GM12873 (cell line): Measurements from ENCODE around the gene PAGE2B.

Experiments
- CTCF ChIP-seq: IDR thresholded peaks from 2 replicates; pipeline ENCODE4 v1.5.1; 2012; ENCODE audit warnings: low read depth, mild to moderate bottlenecking, moderate library complexity, low read length, control low read depth; ENCODE audit not compliant: insufficient read depth; ENCODE audit errors: missing control alignments

PAGE2B gene

DNA sequence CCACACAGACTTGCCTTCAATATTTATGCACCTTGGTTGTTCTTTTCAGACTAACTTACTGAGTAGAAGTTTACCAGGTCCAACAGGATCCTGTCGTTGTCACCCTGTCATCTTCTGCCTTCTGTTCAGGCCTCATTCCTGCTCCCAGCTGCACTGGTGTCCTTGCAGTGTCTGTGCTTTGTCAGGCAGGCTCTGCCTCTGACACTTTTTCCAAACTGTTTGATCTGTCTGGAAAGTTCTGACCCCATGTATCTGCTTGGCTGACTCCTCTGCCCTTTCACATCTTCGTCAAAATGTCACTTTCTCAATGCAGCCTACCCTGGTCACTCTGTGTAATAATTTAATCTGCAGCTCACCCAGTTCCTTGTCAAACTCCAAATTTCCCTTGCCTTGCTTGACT is 23.9 kb downstream of the PAGE2B start:
- no peak for TF ChIP-seq CTCF

- no peak for TF ChIP-seq CTCF
These were observed 24.3 kb downstream of the PAGE2B start for GRCh38 chrX:55099162-55099561.

GRCh38 chrX:55102754-55103153 is 27.9 kb downstream of the PAGE2B start:
- TF ChIP-seq CTCF = no peak

GRCh38 chrX:55107262-55107661 is 32.4 kb downstream of the PAGE2B start:
- no peak for TF ChIP-seq CTCF

GRCh38 chrX:55107911-55108310 is 33.1 kb downstream of the PAGE2B start:
- no peak for TF ChIP-seq CTCF

DNA sequence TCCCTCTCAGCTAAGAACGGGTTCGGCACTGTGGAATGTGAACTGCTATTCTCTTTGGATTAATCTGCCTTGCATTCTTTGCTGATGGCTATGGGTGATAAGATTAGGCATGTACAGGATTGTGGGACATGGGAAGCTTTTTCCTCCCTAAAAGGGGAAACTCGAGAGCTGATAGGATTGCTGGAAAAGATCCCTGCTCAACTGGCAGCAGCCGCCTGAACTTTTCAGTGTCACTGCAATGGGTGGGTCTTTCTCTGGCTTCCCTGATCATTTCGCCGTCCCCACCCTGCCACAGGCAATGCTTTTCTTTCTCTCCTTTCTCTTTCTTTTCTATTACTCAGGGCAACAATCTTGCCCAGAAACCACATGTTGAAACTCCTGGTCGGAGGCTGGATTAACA is 34.5 kb downstream of the PAGE2B start:
- TF ChIP-seq CTCF = no peak

DNA sequence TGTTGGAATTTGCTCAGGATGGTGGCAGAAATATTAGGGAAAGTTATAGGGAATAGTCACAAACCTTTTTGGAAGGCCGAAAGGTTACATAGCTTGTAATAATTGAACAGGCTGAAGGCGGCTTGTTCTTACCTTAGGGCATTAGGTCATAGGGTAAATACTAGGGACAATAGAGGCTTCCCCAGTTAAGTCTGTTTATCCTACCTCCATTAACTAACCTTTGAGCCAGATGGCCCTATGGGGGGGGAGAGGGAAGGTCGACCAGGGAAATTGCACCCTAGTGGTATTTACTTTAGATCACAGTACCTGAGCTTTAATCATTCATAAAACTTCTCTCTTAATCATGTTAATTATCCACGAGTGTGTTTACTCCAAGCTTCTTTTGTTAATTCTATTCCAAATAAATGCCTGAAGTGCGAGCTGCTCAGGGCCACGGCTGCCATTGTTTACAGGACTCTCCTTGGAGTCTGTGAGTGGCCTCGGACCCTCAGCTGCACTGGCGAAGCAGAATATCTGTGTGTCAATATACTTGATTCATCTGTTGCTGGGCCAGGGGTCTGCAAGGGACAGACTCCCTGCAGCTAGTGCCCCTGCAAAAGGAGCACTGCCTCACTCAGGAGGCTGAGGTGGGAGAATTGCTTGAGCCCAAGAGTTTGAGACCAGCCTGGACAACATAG is 36.9 kb downstream of the PAGE2B start:
- no peak for TF ChIP-seq CTCF

DNA sequence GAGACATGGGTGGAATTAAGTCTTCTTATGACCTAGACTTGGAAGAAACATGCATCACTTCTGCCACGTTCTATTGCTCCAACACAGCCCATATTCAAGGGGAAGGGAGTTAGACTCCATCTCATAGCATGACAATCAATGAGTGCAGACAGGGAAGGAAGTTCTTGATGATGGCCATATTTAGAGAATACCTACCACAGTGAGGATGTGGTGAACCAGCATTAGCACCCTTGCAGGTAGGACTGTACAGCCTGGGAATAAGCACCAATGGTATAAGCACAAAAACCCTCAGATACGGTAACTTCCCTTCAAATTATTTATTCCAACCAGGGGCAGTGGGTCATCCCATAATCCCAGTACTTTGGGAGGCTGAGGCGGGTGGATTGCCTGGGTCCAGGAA is 43.7 kb downstream of the PAGE2B start:
- TF ChIP-seq CTCF = no peak
